Astrocyte (in vitro differentiated cells and primary cell): ENCODE measurements around the gene TSR3.
A peak's percentile ranks its signal among the peaks of the same experiment; 100 is the strongest.

Experiments used
- EZH2 ChIP-seq: IDR thresholded peaks from 2 replicates; pipeline ENCODE4 v1.6.1; 2012; ENCODE audit warnings: mild to moderate bottlenecking, low read length, inconsistent platforms; ENCODE audit not compliant: insufficient read depth
- TF ChIP-seq, protein P1 (sequence below): IDR thresholded peaks from 2 replicates; pipeline ENCODE4 v1.5.1; 2011; ENCODE audit warnings: low read depth, mild to moderate bottlenecking, inconsistent platforms, low read length, moderate library complexity; ENCODE audit not compliant: insufficient read depth

DNA sequence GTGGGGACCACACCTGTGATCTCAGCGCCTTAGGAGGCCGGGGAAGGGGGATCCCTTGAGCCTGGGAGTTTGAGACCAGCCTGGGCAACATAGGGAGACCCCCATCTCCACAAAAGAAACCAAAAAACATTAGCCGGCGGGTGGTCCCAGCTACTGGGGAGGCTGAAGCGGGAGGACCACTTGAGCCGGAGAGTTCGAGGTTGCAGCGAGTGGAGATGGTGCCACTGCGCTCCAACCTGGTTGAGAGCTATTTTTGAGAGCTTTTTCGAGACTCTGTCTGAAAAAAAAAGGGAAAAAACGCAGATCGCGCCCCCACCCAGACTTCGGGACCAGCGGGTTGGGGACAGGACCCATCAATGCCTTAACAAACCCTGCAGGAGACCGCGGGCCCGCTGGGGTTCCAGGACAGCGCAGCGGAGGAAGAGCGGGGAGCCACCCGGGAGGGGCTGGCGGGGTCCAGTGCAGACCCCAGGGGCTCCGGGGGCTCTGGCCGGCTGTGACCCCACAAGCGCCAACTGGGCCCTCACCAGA lies 19.0 kb downstream of the TSR3 start:
- peak; percentile 45 for TF ChIP-seq EZH2
- TF ChIP-seq, protein P1, sequence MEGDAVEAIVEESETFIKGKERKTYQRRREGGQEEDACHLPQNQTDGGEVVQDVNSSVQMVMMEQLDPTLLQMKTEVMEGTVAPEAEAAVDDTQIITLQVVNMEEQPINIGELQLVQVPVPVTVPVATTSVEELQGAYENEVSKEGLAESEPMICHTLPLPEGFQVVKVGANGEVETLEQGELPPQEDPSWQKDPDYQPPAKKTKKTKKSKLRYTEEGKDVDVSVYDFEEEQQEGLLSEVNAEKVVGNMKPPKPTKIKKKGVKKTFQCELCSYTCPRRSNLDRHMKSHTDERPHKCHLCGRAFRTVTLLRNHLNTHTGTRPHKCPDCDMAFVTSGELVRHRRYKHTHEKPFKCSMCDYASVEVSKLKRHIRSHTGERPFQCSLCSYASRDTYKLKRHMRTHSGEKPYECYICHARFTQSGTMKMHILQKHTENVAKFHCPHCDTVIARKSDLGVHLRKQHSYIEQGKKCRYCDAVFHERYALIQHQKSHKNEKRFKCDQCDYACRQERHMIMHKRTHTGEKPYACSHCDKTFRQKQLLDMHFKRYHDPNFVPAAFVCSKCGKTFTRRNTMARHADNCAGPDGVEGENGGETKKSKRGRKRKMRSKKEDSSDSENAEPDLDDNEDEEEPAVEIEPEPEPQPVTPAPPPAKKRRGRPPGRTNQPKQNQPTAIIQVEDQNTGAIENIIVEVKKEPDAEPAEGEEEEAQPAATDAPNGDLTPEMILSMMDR = no peak
